Type B pancreatic cell (in vitro differentiated cells): ENCODE measurements around the gene ZBTB40. TPM values are rescaled to one million over a fixed set of nuclear protein-coding genes. Genes with fewer than 3 reads are reported as not detected.

Experiments
- DNase-seq: peaks from one replicate; pipeline ENCODE4 v3.0.0; 2021; ENCODE audit warnings: mixed read lengths; ENCODE audit not compliant: unreplicated experiment; ENCODE audit errors: extremely low spot score
- H3K27ac Mint-ChIP-seq: 2 replicates; pipeline ENCODE4 v1.8.0; 2021; ENCODE audit warnings: mild to moderate bottlenecking, mixed read lengths
- H3K27me3 Mint-ChIP-seq: 2 replicates; pipeline ENCODE4 v1.8.0; 2021; ENCODE audit warnings: mixed read lengths
- H3K36me3 Mint-ChIP-seq: 2 replicates; pipeline ENCODE4 v1.8.0; 2021; ENCODE audit warnings: mixed read lengths
- H3K4me1 Mint-ChIP-seq: one replicate; pipeline ENCODE4 v1.8.0; 2021; ENCODE audit warnings: mixed read lengths; ENCODE audit not compliant: unreplicated experiment
- H3K4me3 Mint-ChIP-seq: 2 replicates; pipeline ENCODE4 v1.8.0; 2021; ENCODE audit warnings: mild to moderate bottlenecking, mixed read lengths
- H3K9me3 Mint-ChIP-seq: 2 replicates; pipeline ENCODE4 v1.8.0; 2021; ENCODE audit warnings: mixed read lengths
- total RNA-seq: library from RNA; stranded (reverse); gene quantifications from 2 replicates; pipeline ENCODE4 v1.2.1, GENCODE V29; 2021; ENCODE audit warnings: low replicate concordance
- TF ChIP-seq, protein P1 (sequence below): fragments of 200-600 bp; sonication (generic); conservative IDR thresholded peaks from 2 replicates; pipeline ENCODE4 v1.5.0; 2021; ENCODE audit warnings: antibody characterized with exemption, mild to moderate bottlenecking

Gene ZBTB40
- total RNA-seq, 1 donor from 2014 or later, result 26.9 TPM

- no peak overlapping the region for H3K27ac Mint-ChIP-seq
- H3K4me3 Mint-ChIP-seq, result no peak overlapping the region
- DNase-seq, result no peak
- H3K36me3 Mint-ChIP-seq, result no peaks in the 10 kb centered on the region
- H3K27me3 Mint-ChIP-seq, result peaks cover 58% of the 10 kb centered on the region
- H3K9me3 Mint-ChIP-seq, result no peaks in the 10 kb centered on the region
- TF ChIP-seq, protein P1, sequence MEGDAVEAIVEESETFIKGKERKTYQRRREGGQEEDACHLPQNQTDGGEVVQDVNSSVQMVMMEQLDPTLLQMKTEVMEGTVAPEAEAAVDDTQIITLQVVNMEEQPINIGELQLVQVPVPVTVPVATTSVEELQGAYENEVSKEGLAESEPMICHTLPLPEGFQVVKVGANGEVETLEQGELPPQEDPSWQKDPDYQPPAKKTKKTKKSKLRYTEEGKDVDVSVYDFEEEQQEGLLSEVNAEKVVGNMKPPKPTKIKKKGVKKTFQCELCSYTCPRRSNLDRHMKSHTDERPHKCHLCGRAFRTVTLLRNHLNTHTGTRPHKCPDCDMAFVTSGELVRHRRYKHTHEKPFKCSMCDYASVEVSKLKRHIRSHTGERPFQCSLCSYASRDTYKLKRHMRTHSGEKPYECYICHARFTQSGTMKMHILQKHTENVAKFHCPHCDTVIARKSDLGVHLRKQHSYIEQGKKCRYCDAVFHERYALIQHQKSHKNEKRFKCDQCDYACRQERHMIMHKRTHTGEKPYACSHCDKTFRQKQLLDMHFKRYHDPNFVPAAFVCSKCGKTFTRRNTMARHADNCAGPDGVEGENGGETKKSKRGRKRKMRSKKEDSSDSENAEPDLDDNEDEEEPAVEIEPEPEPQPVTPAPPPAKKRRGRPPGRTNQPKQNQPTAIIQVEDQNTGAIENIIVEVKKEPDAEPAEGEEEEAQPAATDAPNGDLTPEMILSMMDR, result no peak
- H3K4me1 Mint-ChIP-seq, result no peaks in the 10 kb centered on the region
Measured at GRCh38 chr1:22569269-22569668, 117.6 kb downstream of the ZBTB40 start.

- no peak overlapping the region for H3K27ac Mint-ChIP-seq
- no peak for DNase-seq
- H3K36me3 Mint-ChIP-seq, result no peaks in the 10 kb centered on the region
- peaks cover 56% of the 10 kb centered on the region for H3K27me3 Mint-ChIP-seq
- TF ChIP-seq, protein P1, result no peak
- no peaks in the 10 kb centered on the region for H3K9me3 Mint-ChIP-seq
- no peak overlapping the region for H3K4me3 Mint-ChIP-seq
- H3K4me1 Mint-ChIP-seq, result no peaks in the 10 kb centered on the region
Measured at GRCh38 chr1:22570140-22570909, 118.7 kb downstream of the ZBTB40 start.

DNA sequence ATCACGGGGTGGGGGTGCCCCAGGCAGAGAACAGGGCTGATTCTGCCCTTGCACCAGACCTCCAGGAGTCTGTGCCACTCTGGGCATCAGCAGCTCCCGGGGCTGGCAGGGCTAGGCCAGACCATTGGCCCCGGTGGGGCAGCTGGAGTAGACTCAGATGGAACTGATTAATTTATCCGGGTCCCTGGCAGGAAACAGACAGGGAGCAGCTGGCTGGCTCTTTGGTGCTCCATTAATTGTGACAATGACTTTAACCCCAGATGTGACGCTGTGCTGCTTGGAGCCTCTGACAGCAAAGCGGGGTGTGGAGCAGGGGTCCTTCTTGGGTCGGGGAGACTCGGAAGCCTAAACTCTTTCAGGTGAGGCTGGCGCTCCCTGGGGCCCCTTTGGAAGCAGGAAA, 121.2 kb downstream of the ZBTB40 start:
- Mint-ChIP-seq H3K9me3 (peaks cover 4% of the 10 kb centered on the region), H3K4me1 (no peaks in the 10 kb centered on the region), H3K36me3 (no peaks in the 10 kb centered on the region), H3K27me3 (peaks cover 41% of the 10 kb centered on the region), H3K4me3 (no peak overlapping the region), H3K27ac (no peak overlapping the region)
- no peak for DNase-seq
- TF ChIP-seq, protein P1, result no peak

DNA sequence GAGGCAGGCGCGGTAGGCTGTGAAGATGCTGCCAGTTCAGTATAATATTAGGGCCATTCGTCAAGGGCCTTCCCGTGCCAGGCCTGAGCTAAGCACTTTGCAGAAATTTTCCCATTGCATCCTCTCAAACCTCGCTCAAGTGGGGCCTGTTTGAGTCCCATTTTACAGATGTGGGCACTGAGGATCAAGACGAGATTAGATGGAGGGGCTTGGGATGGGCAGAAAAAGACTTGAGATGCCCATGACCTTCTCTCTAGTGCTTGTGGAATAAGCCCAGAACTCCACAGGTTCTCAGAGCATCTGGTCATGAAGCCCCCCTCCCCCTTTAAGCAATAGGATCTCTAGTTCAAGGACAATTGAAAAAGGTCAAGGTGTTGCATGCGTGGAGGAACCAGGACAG, 121.6 kb downstream of the ZBTB40 start:
- TF ChIP-seq, protein P1, result no peak
- peaks cover 40% of the 10 kb centered on the region for H3K27me3 Mint-ChIP-seq
- no peak for DNase-seq
- no peak overlapping the region for H3K4me3 Mint-ChIP-seq
- no peaks in the 10 kb centered on the region for H3K36me3 Mint-ChIP-seq
- H3K27ac Mint-ChIP-seq, result no peak overlapping the region
- H3K4me1 Mint-ChIP-seq, result no peaks in the 10 kb centered on the region
- H3K9me3 Mint-ChIP-seq, result peaks cover 4% of the 10 kb centered on the region

- H3K4me3 Mint-ChIP-seq, result no peak overlapping the region
- H3K27ac Mint-ChIP-seq, result no peak overlapping the region
- TF ChIP-seq, protein P1, result no peak
- H3K27me3 Mint-ChIP-seq, result peaks cover 26% of the 10 kb centered on the region
- H3K4me1 Mint-ChIP-seq, result no peaks in the 10 kb centered on the region
- H3K36me3 Mint-ChIP-seq, result no peaks in the 10 kb centered on the region
- DNase-seq, result no peak
- H3K9me3 Mint-ChIP-seq, result peaks cover 4% of the 10 kb centered on the region
Measured at GRCh38 chr1:22575532-22576149, 124.0 kb downstream of the ZBTB40 start.
